NB4 (cell line): ENCODE measurements around the gene THADA.
A peak's percentile ranks its signal among the peaks of the same experiment; 100 is the strongest.

Experiments
- DNase-seq: peaks from one replicate; pipeline ENCODE4 v3.0.0; 2010; ENCODE audit warnings: low read depth
- H3K4me3 ChIP-seq: one replicate; pipeline ENCODE4 v1.5.1; 2011; ENCODE audit warnings: mild to moderate bottlenecking, low read depth, low read length, moderate library complexity
- CTCF ChIP-seq: IDR thresholded peaks from one replicate; pipeline ENCODE4 v1.5.1; 2012; ENCODE audit warnings: low read depth, low read length
- MAX ChIP-seq: IDR thresholded peaks from 2 replicates; pipeline ENCODE4 v1.6.1; 2011; ENCODE audit warnings: low read depth, low read length
- MYC ChIP-seq: IDR thresholded peaks from 2 replicates; pipeline ENCODE4 v1.6.1; 2011; ENCODE audit warnings: low read depth, low read length
- POLR2A ChIP-seq: IDR thresholded peaks from 2 replicates; pipeline ENCODE4 v1.6.1; 2011; ENCODE audit warnings: mild to moderate bottlenecking; ENCODE audit not compliant: insufficient read length; ENCODE audit errors: extremely low read depth

Gene THADA

GRCh38 chr2:43227830-43228281, 368.0 kb downstream of the THADA start:
- H3K4me3 ChIP-seq, result peak overlapping the region; percentile 85
- no peak for DNase-seq
- no peak for TF ChIP-seq MAX
- TF ChIP-seq CTCF, result peak; percentile 16

- peak; percentile 91 for DNase-seq
- TF ChIP-seq MYC (peak; percentile 92), POLR2A (peak; percentile 49), CTCF (no peak), MAX (peak; percentile 73; the same call in 1 of the 2 replicates)
- H3K4me3 ChIP-seq, result peak overlapping the region; percentile 85
These were observed 368.6 kb downstream of the THADA start for GRCh38 chr2:43226955-43227829.

GRCh38 chr2:43226558-43226954, 369.3 kb downstream of the THADA start, which contains the start of gene ZFP36L2:
Gene ZFP36L2, minus strand, starts transcription at chr2:43226606. Its CDS starts 291 bp downstream, at chr2:43226315.
- TF ChIP-seq MYC (no peak), POLR2A (peak; percentile 90), CTCF (no peak), MAX (no peak)
- H3K4me3 ChIP-seq, result peak within 1 kb of the TSS; percentile 88
- DNase-seq, result peak; percentile 98

- H3K4me3 ChIP-seq, result peak overlapping the region; percentile 88
- peak; percentile 42 for TF ChIP-seq POLR2A
- no peak for TF ChIP-seq CTCF
- peak; percentile 55 for TF ChIP-seq MAX
- no peak for TF ChIP-seq MYC
- DNase-seq, result peak; percentile 82
These were observed 369.9 kb downstream of the THADA start for GRCh38 chr2:43225788-43226557.

GRCh38 chr2:43225093-43225787, 370.6 kb downstream of the THADA start:
- H3K4me3 ChIP-seq, result peak overlapping the region; percentile 88
- peak; percentile 85 for DNase-seq
- TF ChIP-seq MAX, result peak; percentile 85
- TF ChIP-seq MYC, result peak; percentile 77
- no peak for TF ChIP-seq CTCF
- no peak for TF ChIP-seq POLR2A
